UCSD-AML1 (cell line): Measurements from ENCODE around the gene ATP6V0E2.
A peak's percentile ranks its signal among the peaks of the same experiment; 100 is the strongest.
"Not testable (repeated sequence)": the region's sequence is repeated elsewhere in the genome, so short reads cannot be mapped to it uniquely, and the experiment has no call there.

Experiments
- DNase-seq: peaks from one replicate; lab custom pipeline; 2025; ENCODE audit not compliant: unreplicated experiment; lab: John Stamatoyannopoulos, UW

The ATP6V0E2 gene

GRCh38 chr7:149877890-149878522 lies 4.2 kb downstream of the ATP6V0E2 start:
- DNase-seq, result no peak

GRCh38 chr7:149878523-149878921 lies 4.8 kb downstream of the ATP6V0E2 start:
- no peak for DNase-seq

- no peak for DNase-seq
Measured at GRCh38 chr7:149879271-149879743, 5.5 kb downstream of the ATP6V0E2 start.

GRCh38 chr7:149879766-149880637 lies 6.2 kb downstream of the ATP6V0E2 start:
- DNase-seq, result no peak

GRCh38 chr7:149880638-149881311 lies 7.0 kb downstream of the ATP6V0E2 start:
- DNase-seq, result no peak

- no peak for DNase-seq
Measured at GRCh38 chr7:149881328-149882247, 7.8 kb downstream of the ATP6V0E2 start.

- DNase-seq, result no peak
Measured at GRCh38 chr7:149882248-149883047, 8.7 kb downstream of the ATP6V0E2 start.

GRCh38 chr7:149883048-149883438 lies 9.3 kb downstream of the ATP6V0E2 start:
- no peak for DNase-seq

- DNase-seq, result peak; percentile 27
Measured at GRCh38 chr7:149883452-149883861, 9.7 kb downstream of the ATP6V0E2 start.

GRCh38 chr7:149884016-149884415 lies 10.2 kb downstream of the ATP6V0E2 start:
- DNase-seq, result no peak

GRCh38 chr7:149884541-149884940 lies 10.8 kb downstream of the ATP6V0E2 start:
- DNase-seq, result no peak

- DNase-seq, result no peak
Measured at GRCh38 chr7:149885191-149886017, 11.6 kb downstream of the ATP6V0E2 start.

- DNase-seq, result no peak
Measured at GRCh38 chr7:149886018-149886415, 12.2 kb downstream of the ATP6V0E2 start.

- no peak for DNase-seq
Measured at GRCh38 chr7:149887311-149887710, 13.5 kb downstream of the ATP6V0E2 start.

GRCh38 chr7:149890715-149891114 lies 16.9 kb downstream of the ATP6V0E2 start:
- DNase-seq, result not testable (repeated sequence)

GRCh38 chr7:149894957-149895356 lies 21.2 kb downstream of the ATP6V0E2 start:
- DNase-seq, result not testable (repeated sequence)

GRCh38 chr7:149907776-149908376 lies 34.1 kb downstream of the ATP6V0E2 start:
- not testable (repeated sequence) for DNase-seq

- not testable (repeated sequence) for DNase-seq
Measured at GRCh38 chr7:149910219-149910618, 36.5 kb downstream of the ATP6V0E2 start.
